ENCODE data around the gene ITGA6.

The ITGA6 gene

GRCh38 chr2:172461591-172462372 is 34.4 kb downstream of the ITGA6 start:
- DNase-seq (ENCODE audit: insufficient read length) (peak; percentile 35), FAIRE-seq (peak; percentile 30)
- no peak for TF ChIP-seq POLR2AphosphoS5 (IDR thresholded peaks at IDR 0.05; ENCODE audit: low read depth, low read length)
- TF ChIP-seq POLR2A (IDR thresholded peaks at IDR 0.05; ENCODE audit: low read depth, low read length): no peak
- no peak for TF ChIP-seq TAF1 (IDR thresholded peaks at IDR 0.05; ENCODE audit: borderline replicate concordance, low read depth, low read length)

GRCh38 chr2:172462373-172462848 is 35.0 kb downstream of the ITGA6 start:
- no peak for FAIRE-seq
- no peak for DNase-seq (ENCODE audit: insufficient read length)
- TF ChIP-seq POLR2AphosphoS5 (IDR thresholded peaks at IDR 0.05; ENCODE audit: low read depth, low read length): no peak

DNA sequence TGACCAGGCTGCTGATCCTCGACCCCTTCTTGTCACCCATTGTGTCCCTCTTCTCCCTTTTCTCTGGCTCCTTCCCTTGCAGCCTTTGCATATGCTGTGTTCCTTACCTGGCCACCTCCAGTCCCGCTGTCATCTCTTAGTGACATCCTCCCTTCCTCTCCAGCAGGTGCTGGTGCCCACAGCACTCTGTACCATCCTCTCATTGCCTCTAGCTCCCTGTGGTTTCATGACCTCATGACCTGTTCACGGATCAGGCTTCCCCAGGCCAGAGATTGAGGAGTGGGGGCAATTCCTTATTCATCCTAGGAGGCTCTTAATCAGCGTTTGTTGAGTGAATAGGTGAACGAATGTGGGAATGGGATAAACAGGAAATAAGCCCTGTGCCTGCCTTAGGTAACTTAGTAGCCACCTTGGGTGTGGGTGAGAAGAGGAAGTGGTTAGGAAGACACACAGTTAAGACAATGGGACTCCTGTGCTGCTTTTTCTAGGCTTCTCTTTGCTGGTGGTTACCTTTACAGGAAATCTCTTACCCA is 35.5 kb downstream of the ITGA6 start:
- TF ChIP-seq TAF1 (IDR thresholded peaks at IDR 0.05; ENCODE audit: borderline replicate concordance, low read depth, low read length) (no peak), POLR2AphosphoS5 (IDR thresholded peaks at IDR 0.05; ENCODE audit: low read depth, low read length) (no peak)
- FAIRE-seq (no peak), DNase-seq (ENCODE audit: insufficient read length) (no peak)

DNA sequence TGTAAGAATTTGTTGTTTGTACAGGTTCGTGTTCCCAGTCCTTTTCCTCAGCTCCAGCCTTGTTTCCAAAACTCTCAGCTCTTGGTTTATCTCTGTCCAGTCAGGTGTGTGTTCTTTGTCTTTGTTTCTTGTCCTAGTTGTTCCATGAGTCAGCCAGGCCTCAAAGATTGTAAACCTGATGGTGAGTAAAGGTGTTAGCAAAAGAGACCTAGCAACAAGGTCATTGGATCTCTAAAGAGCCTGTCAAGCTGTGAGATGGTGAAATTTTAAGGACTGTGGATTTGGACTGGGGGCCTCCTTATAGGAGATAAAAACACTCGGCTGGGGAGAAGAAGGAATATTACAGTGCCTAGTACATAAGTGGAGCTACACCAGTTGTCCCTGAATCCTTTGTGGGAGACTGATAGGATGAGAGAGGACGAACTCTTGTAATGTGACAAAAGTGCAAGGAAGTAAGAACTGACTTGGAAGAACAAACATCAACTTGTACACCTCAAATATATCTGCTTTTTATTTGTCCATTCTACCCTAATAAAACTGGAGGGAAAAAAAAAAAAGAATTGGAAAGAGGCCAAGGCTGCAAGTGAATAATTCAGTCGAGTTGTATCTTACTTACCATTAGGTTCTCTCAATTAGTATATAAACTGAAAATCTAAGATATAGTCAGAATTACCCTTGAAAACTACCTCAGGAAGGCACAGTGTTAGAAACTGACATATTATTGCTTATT is 37.2 kb downstream of the ITGA6 start:
- no peak for DNase-seq (ENCODE audit: insufficient read length)
- FAIRE-seq: no peak
- no peak for TF ChIP-seq POLR2A (IDR thresholded peaks at IDR 0.05; ENCODE audit: low read depth, low read length)
- no peak for TF ChIP-seq TAF1 (IDR thresholded peaks at IDR 0.05; ENCODE audit: borderline replicate concordance, low read depth, low read length)
- no peak for TF ChIP-seq POLR2AphosphoS5 (IDR thresholded peaks at IDR 0.05; ENCODE audit: low read depth, low read length)

DNA sequence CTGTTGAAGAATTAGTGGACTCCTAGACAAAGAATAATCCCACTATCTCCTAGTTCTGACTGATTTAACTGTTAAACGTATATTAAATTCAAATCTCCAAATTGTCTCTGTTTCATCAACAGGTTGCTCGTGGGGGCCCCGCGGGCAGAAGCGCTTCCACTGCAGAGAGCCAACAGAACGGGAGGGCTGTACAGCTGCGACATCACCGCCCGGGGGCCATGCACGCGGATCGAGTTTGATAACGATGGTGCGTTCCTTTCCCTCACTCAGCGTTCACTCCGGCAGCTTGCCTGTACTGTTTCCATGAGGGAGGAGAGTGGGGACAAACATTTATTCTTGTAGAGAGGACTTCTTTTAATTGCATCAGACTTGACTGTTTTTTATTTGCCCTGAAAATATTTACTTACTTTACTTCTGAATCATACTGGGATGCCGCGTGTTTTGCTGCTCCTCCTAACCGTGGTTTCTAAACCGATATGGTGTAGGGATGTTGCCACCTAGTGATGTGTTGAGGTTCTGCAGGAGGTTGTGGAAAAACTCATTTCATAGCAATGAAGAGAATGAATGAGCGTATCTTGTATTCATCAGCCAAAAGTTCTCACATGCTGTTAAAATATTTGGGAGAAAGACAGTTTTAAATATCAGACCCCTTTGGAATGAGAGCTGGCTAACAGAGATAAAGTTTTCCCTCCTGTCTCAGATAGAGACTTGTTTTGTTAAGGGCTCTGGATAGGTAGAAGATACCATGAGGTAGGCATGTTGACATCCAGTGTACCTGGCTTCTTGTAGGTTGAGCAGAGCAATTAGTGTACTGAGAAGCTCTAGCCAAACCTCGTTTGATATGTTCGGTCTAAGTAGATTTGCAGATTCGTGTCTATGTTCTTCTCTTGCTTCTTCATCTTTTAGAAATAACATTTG is 38.3 kb downstream of the ITGA6 start:
- TF ChIP-seq TAF1 (IDR thresholded peaks at IDR 0.05; ENCODE audit: borderline replicate concordance, low read depth, low read length): no peak
- TF ChIP-seq POLR2A (IDR thresholded peaks at IDR 0.05; ENCODE audit: low read depth, low read length): no peak
- TF ChIP-seq POLR2AphosphoS5 (IDR thresholded peaks at IDR 0.05; ENCODE audit: low read depth, low read length): no peak
- DNase-seq (ENCODE audit: insufficient read length) (no peak), FAIRE-seq (peak; percentile 53)

DNA sequence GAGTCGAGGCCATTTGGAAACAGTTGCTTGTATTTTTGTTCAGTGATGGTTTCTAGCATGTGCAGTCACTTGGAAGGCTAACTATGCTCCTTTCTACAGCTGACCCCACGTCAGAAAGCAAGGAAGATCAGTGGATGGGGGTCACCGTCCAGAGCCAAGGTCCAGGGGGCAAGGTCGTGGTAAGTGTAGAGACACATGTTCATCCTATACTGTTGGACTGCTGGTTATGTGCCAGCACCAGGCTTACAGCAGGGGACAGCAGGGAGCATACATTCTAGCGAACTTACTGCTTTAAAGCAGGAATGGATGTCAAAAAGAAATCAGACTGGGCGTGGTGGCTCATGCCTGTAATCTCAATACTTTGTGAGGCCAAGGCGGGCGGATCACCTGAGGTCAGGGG is 40.0 kb downstream of the ITGA6 start:
- FAIRE-seq: no peak
- no peak for TF ChIP-seq POLR2AphosphoS5 (IDR thresholded peaks at IDR 0.05; ENCODE audit: low read depth, low read length)
- no peak for TF ChIP-seq POLR2A (IDR thresholded peaks at IDR 0.05; ENCODE audit: low read depth, low read length)
- TF ChIP-seq TAF1 (IDR thresholded peaks at IDR 0.05; ENCODE audit: borderline replicate concordance, low read depth, low read length): no peak

GRCh38 chr2:172470958-172471922 is 43.9 kb downstream of the ITGA6 start:
- no peak for FAIRE-seq
- TF ChIP-seq POLR2A (IDR thresholded peaks at IDR 0.05; ENCODE audit: low read depth, low read length): no peak
- TF ChIP-seq TAF1 (IDR thresholded peaks at IDR 0.05; ENCODE audit: borderline replicate concordance, low read depth, low read length): no peak
- no peak for TF ChIP-seq POLR2AphosphoS5 (IDR thresholded peaks at IDR 0.05; ENCODE audit: low read depth, low read length)
- no peak for DNase-seq (ENCODE audit: insufficient read length)

More for the DNA sequence above, 40.0 kb downstream of the ITGA6 start:
- DNase-seq (ENCODE audit: insufficient read length): no peak

DNA sequence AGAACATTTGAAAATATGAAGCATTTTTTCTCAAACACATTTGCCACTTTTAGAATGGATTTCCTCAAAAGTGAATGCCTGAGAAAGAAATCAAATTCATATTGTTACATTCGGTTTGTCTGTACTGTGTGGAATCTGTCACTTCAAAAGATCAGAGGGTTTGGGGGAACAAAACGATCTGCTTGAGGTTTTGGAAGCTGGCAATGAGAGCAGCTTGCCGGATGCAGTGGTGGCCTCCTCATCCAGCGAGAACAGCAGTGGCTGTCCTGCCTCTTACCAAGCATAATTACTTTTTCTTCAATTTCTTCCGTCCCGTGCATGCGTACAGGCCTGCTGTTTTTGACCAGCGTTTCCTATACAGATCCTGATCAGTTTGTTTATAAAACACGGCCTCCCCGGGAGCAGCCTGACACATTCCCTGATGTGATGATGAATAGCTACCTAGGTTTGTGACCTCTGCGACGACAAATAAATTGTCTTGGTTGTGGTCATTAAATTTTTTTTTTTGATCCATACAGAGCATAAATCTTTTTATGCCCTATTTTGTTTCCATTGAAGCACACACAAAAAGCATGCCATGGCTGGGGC is 45.2 kb downstream of the ITGA6 start:
- FAIRE-seq: no peak
- no peak for DNase-seq (ENCODE audit: insufficient read length)
- TF ChIP-seq POLR2AphosphoS5 (IDR thresholded peaks at IDR 0.05; ENCODE audit: low read depth, low read length) (no peak), TAF1 (IDR thresholded peaks at IDR 0.05; ENCODE audit: borderline replicate concordance, low read depth, low read length) (no peak), POLR2A (IDR thresholded peaks at IDR 0.05; ENCODE audit: low read depth, low read length) (no peak)

GRCh38 chr2:172473167-172473566 is 45.8 kb downstream of the ITGA6 start:
- DNase-seq (ENCODE audit: insufficient read length): no peak
- FAIRE-seq: no peak
- TF ChIP-seq POLR2A (IDR thresholded peaks at IDR 0.05; ENCODE audit: low read depth, low read length): no peak

DNA sequence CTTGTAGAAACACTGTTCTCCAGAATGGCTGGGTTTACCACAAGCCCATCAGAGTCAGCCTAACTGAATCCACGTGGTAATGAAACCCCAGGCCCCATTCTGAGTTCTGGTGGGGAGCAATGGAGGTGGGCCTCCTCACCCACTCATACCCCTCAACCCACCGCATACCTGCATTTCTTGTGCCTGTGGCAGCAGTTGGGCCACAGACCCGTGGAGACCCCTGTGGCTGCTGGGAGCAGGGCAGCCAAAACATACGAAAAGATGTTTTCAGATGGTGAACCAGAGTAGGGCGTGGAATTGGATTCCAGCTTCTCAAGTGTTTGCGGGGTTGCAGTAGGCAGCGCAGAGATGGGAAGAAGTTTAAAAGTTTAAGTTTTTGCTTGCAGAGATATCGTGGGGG is 51.0 kb downstream of the ITGA6 start:
- DNase-seq (ENCODE audit: insufficient read length) (no peak), FAIRE-seq (no peak)
- TF ChIP-seq POLR2AphosphoS5 (IDR thresholded peaks at IDR 0.05; ENCODE audit: low read depth, low read length): no peak
- no peak for TF ChIP-seq TAF1 (IDR thresholded peaks at IDR 0.05; ENCODE audit: borderline replicate concordance, low read depth, low read length)
- TF ChIP-seq POLR2A (IDR thresholded peaks at IDR 0.05; ENCODE audit: low read depth, low read length): no peak

Data from GM12892 (cell line).